GM18951 (cell line): ENCODE data around the gene OCIAD1.
A peak's percentile ranks its signal among the peaks of the same experiment; 100 is the strongest.

Source experiments
- POLR2A ChIP-seq: IDR thresholded peaks from 4 replicates; pipeline ENCODE4 v1.6.1; 2011; ENCODE audit warnings: mild to moderate bottlenecking; ENCODE audit not compliant: insufficient read length, insufficient read depth; ENCODE audit errors: extremely low read depth
- in situ Hi-C: fragments of 300-500 bp; cut with MboI; formaldehyde crosslinking; loops from one replicate; pipeline ENCODE4 v1.12.0; 2022; ENCODE audit warnings: low sequenced_read_pairs, mixed read lengths, inconsistent platforms; ENCODE audit not compliant: unreplicated experiment

Gene OCIAD1

DNA sequence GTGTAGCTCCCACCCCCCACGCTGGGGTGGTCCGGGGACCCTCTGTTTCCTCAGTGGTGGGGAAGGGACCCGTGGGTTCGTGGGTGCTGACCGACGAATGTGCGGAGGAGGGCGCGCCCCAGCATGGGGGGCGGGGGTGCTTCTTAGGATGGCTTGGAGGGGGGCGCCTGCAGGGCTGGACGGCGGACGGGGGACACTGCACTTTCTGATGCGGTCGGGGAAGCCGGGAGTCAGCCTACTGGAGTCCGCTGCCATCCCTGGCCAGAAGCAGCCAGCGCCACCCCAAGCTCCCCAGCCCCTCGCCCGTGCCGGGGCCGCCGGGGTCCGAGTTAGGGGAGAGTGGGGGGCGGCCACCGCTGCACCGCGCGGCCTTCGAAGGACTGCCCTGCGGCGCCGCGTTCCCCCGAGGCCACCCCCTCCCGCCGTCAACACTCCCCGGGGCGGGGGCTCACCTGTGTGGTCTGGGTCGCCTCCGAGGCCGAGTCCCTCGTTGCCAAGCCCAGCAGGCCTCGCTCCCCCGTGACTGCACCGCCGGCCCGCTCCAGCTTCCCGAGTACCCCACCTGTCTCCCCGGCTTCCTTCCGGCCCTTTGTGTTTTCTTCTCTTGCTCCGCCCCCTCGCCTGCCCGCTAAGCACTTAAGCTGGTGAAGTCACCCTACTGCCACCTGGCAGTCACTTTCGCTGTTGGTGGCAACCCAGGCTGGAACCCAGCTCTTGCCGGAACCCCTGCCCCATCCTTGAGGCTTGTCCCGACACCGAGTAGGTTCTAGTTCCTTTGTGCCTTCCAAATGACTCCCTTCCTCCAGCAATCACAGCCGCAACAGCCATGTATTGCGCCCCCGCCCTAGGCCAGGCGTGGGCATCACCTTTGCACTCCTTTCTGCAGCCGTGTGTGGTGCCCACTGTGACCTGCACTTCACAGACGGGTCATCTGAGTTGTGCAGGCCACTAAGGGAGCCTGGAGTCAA is 75.6 kb downstream of the OCIAD1 start, which contains the start of gene OCIAD2:
OCIAD2 (minus strand) TSS at position 569 of the 968 bp plus-strand sequence. CDS start 2,225 bp downstream, outside the sequence.
- peak; percentile 74 for TF ChIP-seq POLR2A
- in situ Hi-C loops: no loop called here

DNA sequence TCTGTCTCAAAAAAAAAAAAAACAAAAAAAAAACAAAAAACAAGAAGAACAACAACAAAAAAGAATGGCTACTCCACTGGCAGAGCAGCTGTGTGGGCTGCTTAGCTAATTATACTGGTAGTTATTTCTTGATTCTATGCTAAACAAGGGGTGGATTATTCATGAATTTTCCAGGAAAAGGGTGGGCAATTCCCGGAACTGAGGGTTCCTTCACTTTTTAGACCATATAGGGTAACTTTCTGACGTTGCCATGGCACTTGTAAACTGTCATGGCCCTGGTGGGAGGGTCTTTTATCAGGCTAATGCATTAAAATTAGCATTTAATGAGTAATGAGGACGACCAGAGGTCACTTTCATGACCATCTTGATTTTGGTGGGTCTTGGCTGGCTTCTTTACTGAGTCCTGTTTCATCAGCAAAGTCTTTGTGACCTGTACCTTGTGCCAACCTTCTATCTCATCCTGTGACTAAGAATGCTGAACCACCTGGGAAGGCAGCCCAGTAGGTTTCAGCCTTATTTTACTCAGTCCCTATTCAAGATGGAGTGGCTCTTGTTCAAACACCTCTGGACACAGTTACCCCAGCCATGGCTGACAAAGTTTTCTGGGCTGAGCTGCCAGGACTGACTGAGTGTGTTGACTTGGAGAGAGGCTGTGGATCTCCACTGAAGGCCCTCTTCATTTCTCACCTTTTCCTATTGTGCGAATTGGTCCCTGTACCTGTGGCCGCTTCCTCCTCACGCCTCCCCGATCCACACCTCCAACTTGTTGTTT is 77.0 kb downstream of the OCIAD1 start:
- TF ChIP-seq POLR2A: no peak
- in situ Hi-C loops: no loop called here

DNA sequence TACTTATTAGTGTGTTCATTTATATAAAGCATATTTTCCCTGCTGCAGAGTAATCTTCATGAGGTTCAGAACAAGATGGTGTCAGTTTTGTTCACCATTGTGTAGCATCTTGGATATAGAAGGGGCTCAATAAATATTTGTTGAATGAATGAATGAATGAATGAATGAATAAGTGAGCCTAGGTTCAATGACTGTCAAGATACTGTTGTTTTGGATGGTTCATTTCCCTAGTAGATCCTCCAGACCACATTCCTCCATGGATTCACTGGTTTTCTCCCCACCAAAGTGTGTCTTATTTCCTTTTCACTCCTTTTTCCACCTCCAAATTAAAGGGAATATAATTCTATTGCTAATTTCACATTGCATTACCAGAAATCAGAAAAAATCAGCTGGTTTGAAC is 77.8 kb downstream of the OCIAD1 start:
- in situ Hi-C loops: no loop called here

GRCh38 chr4:48909697-48910096 is 78.8 kb downstream of the OCIAD1 start:
- TF ChIP-seq POLR2A: no peak
- in situ Hi-C loops: no loop called here

More for the DNA sequence above, 77.8 kb downstream of the OCIAD1 start:
- TF ChIP-seq POLR2A: no peak

DNA sequence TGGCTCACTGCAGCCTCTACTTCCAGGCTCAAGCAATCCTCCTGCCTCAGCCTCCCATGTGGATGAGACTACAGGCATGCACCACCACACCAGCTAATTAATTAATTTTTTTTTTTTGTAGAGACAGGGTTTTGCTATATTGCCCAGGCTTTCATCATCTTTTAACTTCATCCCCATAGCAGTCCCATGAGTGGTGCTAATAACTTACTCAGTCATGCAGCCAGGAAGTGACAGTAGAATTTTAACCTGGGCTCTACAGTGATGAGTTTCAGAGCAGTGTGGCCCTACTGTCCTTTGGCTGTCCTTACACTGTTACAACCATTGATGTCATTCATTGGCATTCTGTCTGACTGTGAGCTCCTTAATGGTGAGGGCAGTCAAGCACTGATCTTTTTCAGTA is 79.6 kb downstream of the OCIAD1 start:
- TF ChIP-seq POLR2A: no peak
- in situ Hi-C loops: no loop called here
